DMS79 treated with DMSO at 0.1 percent for 48 hours (cell line): Measurements from ENCODE around the gene REM2.

Experiments
- DNase-seq: peaks from one replicate; lab custom pipeline; 2025; lab: John Stamatoyannopoulos, UW

REM2 gene

DNA sequence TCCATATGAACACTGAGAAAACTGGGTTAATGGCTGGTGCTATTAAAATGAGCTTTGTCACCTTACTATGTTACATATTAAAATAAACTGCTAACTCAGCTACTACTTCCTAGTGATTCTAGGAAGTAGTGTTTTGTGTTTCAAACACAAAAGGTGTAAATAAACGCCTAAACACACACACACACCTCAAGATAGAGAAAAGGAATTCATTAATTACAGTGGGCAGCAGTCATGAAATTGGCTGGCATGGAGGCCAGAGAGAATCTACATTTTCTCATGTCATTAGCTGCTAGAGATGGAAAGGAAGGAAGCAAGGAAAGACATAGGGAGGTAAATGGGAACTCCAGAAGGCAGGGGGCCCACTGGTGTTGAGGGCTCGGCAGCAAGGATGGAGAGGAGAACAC, 46.9 kb downstream of the REM2 start:
- peak; percentile 79 for DNase-seq

DNA sequence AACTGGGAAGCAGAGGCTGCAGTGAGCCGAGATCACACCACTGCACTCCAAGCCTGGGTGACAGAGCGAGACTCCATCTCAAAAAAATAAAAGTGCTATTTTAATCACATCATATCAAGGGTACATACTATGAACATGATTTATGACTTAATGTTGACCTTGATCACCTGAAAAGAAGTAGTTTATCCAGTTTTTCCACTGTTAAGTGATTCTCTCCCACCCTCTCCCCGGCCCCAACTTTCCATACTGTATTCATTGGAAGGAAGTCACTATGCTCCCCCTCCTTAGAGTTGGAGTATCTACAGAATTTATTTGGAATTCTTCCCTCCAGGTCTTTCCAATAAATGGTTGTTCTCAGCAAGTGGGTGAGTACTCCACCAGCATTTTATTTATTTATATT, 49.1 kb downstream of the REM2 start:
- DNase-seq = no peak

DNA sequence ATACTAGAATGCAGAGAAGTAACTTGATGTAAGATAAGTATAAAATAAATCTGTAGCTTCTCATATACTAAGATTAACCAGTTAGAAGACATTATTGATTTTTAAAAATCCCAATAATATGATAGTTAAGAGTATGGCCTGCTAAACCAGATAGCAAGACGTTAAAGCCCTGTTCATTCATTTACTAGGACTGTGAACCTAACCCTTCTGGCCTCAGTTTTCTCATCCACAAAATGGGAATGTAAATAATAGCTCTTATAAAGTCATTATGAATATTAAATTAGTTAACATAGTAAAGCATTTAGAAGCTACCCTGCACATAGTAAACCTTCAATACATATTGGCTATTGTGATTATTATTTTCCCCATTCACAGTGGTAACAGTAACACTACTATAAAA, 52.1 kb downstream of the REM2 start:
- no peak for DNase-seq
